ENCODE data around the gene MDH2. TPM values are rescaled to one million over a fixed set of nuclear protein-coding genes. Genes with fewer than 3 reads are reported as not detected.
"Not testable (repeated sequence)": the region's sequence is repeated elsewhere in the genome, so short reads cannot be mapped to it uniquely, and the experiment has no call there.

The MDH2 gene
- total RNA-seq, 4 donors from 2014 or later, result 52.0 to 179 (median 139) TPM

GRCh38 chr7:76008156-76008687 is 39.7 kb upstream of the MDH2 start:
- H3K27me3 ChIP-seq, result no peaks in the 10 kb centered on the region
- no peak overlapping the region for H3K27ac ChIP-seq
- H3K36me3 ChIP-seq, result peaks cover 0 to 22% (median 0%) of the 10 kb centered on the region in 3 donors
- no peak for TF ChIP-seq CTCF (IDR thresholded peaks at IDR 0.05)
- TF ChIP-seq POLR2A (IDR thresholded peaks at IDR 0.05), result no peak
- no peak overlapping the region for H3K4me3 ChIP-seq
- peaks cover 0 to 8% (median 2%) of the 10 kb centered on the region in 4 donors for H3K4me1 ChIP-seq
- no peak for DNase-seq
- H3K9me3 ChIP-seq, result no peaks in the 10 kb centered on the region

- H3K9me3 ChIP-seq, result no peaks in the 10 kb centered on the region
- DNase-seq, result no peak
- H3K4me1 ChIP-seq, result peaks cover 0 to 8% (median 2%) of the 10 kb centered on the region in 4 donors
- no peaks in the 10 kb centered on the region for H3K27me3 ChIP-seq
- peaks cover 0 to 6% (median 0%) of the 10 kb centered on the region in 3 donors for H3K36me3 ChIP-seq
- H3K4me3 ChIP-seq, result no peak overlapping the region
- peak overlapping the region in 1 of 4 donors; percentile 31 for H3K27ac ChIP-seq
- TF ChIP-seq CTCF (IDR thresholded peaks at IDR 0.05) (no peak), POLR2A (IDR thresholded peaks at IDR 0.05) (no peak)
Measured at GRCh38 chr7:76009672-76010600, 38.0 kb upstream of the MDH2 start.

- no peak for TF ChIP-seq POLR2A (IDR thresholded peaks at IDR 0.05)
- no peak for TF ChIP-seq CTCF (IDR thresholded peaks at IDR 0.05)
- Histone ChIP-seq H3K4me1 (peaks cover 0 to 8% (median 2%) of the 10 kb centered on the region in 4 donors), H3K9me3 (no peaks in the 10 kb centered on the region), H3K27me3 (no peaks in the 10 kb centered on the region), H3K27ac (peak overlapping the region in 2 of 4 donors; percentile 24 to 30), H3K36me3 (peaks cover 0 to 6% (median 0%) of the 10 kb centered on the region in 3 donors), H3K4me3 (no peak overlapping the region)
- no peak for DNase-seq
Measured at GRCh38 chr7:76011442-76011861, 36.5 kb upstream of the MDH2 start.

- H3K27ac ChIP-seq, result no peak overlapping the region
- TF ChIP-seq POLR2A (IDR thresholded peaks at IDR 0.05) (no peak), CTCF (IDR thresholded peaks at IDR 0.05) (no peak)
- no peaks in the 10 kb centered on the region for H3K9me3 ChIP-seq
- no peak overlapping the region for H3K4me3 ChIP-seq
- H3K36me3 ChIP-seq, result peaks cover 0 to 16% (median 0%) of the 10 kb centered on the region in 3 donors
- DNase-seq, result no peak
- no peaks in the 10 kb centered on the region for H3K4me1 ChIP-seq
- no peaks in the 10 kb centered on the region for H3K27me3 ChIP-seq
Measured at GRCh38 chr7:76016191-76016947, 31.5 kb upstream of the MDH2 start.

- not testable (repeated sequence) for DNase-seq, H3K27me3 ChIP-seq, H3K9me3 ChIP-seq, H3K4me1 ChIP-seq, H3K27ac ChIP-seq, H3K4me3 ChIP-seq
- H3K36me3 ChIP-seq, result peaks cover 0 to 25% (median 0%) of the 10 kb centered on the region in 3 donors
Measured at GRCh38 chr7:76018520-76018919, 29.4 kb upstream of the MDH2 start.
